HT-29 (cell line): ENCODE measurements around the gene CORO7. TPM values are rescaled to one million over a fixed set of nuclear protein-coding genes. Genes with fewer than 3 reads are reported as not detected.

ENCODE experiments used
- DNase-seq: peaks from one replicate; pipeline ENCODE4 v3.0.0-alpha.2; 2015; ENCODE audit warnings: low spot score
- total RNA-seq: library from RNA; depleted of rRNA; stranded (reverse); fragments of >200 nt; shearing (Covaris generic); gene quantifications from 2 replicates; pipeline ENCODE4 v1.2.3, GENCODE V29; 2014

Gene CORO7
- total RNA-seq, 1 experiment from 2014 or later, result 48.6 TPM

DNA sequence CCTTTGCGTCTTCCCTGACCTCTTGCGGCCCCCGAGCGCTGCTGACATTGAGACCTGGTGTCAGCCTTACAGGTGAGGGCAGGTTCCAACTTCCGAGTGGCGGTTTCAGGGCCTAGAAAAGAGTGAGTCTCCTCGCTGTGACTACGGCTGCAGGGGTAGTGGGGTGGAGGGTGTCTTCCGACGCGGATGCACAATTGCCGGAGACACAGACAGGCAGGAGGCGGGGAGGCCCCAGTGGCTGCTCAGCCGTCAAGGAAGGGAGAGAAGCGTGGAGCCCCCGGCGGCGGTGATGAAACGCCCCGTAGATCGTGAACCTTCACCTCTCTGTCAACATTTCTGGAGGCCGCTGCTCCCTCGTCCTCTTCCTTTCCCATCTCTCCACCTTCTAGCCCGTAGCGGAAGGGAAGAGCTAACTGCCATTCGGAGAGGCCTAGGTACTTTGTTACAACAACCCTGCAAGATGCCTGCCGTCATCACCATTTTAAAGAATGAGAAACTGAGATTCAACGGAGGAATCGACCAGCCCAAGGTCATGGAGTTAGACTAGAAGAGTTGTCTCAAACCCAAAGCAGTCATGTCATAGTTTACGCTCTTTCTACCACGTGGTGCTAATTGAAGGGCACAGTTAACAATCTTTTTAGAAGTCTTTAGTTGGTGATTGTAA, 9.8 kb upstream of the CORO7 start:
- DNase-seq, result peak; percentile 66

DNA sequence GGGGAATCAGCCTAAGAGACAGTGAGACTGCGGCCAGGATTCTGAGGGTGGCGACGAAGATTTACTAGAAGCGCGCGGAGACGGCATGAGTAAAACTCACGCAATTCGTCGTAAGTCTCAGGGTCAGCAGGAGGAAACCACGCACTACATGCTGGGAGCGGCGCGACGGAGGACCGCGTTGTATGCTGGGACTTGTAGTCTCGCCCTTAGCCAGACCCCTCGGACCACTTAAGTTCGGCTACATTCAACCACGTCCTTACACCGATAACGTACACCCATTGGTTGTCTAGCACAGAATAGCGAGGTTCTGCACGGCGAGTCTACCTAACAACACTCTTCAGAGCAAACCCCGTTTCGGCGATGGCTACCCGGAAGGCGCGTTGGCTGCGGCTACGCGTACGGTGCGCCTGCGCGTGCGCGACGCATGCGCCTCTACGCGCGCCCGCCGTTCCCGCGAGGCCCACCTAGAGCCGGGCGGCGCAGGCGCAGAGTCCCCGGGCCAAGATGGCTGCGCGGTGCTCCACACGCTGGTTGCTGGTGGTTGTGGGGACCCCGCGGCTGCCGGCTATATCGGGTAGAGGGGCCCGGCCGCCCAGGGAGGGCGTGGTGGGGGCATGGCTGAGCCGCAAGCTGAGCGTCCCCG, 9.1 kb upstream of the CORO7 start, which contains the start of gene DNAJA3:
Gene DNAJA3 (plus strand): TSS at position 491 of the 643 bp plus-strand sequence. CDS start 14 bp downstream, at position 505.
- DNase-seq, result peak; percentile 96

DNA sequence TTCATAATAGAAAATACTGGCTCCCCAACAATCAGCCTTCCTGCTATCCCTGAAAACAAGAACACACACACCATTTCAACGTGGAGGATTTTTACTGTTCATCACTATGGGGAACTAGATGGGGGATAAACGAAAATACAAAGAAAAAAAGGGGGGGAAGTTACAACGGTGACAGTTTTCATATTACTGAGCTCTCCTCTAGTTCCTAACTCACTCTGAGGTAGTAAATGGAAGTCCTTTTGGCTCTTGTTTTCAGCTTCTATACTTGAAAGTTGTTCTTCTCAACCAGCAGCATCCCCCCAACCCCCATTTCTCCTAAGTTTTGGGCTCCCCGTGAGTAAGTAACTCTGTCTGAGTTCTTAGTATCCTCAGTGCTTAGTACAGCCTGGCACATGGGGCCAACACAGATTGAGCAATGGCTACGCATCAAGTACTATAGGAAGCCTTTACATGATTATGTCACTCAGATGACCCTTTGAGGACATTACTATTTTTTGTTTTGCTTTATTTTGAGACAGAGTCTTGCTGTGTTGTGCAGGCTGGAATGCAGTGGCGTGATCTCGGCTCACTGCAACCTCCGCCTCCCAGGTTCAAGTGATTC, 4.2 kb upstream of the CORO7 start:
- no peak for DNase-seq

DNA sequence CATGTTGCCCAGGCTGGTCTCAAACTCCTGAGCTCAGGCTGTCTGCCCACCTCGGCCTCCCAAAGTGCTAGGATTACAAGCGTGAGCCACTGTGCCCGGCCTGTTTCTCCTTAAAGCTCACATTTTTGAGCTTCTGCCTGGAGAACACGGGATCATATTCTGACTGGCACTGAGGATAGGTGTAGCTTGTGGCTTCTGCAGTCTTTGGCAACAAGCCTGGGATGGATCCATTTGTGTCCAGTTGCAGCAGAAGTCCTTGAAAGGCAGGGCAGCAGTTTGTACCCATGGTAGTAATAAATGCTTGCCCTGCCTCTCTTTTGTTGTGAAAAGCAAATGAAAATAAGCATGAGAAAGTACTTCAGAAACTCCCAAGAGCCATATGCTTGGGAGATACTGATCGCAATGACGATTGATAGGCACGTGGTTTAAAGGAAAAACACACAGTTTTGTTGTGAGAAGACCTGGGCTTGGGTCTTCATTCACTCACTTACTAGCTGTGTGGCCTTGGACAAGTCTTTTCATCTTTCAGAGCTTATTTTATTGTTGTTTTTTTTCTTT, 3.1 kb upstream of the CORO7 start:
- no peak for DNase-seq

DNA sequence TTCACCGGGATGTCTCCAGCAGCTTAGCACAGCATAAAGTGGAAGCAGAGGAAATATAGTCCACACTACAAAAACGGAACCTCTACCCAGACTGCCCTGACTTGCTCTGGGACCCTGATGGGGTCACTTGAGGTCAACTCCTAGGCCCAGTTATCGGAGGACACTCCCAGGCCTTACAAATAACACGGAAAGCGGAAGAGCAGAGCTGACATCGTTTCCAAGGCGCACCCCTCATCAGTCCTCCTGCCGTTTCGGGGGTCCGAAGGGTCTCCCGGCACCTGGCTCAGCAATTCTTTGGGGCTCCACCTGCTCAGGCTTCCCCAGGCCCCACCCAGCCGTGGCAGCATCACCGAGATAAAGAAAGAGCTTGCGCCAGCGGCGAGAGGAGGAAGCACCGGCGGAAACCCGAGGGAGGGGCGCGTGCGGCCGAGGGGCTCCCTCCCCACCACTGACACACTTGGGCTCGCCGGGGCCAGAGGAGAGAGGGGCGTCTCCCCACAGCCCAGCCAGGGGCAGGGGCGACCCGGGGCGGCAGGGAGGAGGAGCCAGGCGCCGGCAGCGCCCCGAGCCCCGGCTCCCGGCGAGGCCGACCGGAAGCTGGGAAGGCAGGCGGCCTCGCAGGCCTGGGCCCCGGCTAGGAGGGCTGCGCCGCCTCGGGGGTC, 727 bp downstream of the CORO7 start:
- DNase-seq, result peak; percentile 44

DNA sequence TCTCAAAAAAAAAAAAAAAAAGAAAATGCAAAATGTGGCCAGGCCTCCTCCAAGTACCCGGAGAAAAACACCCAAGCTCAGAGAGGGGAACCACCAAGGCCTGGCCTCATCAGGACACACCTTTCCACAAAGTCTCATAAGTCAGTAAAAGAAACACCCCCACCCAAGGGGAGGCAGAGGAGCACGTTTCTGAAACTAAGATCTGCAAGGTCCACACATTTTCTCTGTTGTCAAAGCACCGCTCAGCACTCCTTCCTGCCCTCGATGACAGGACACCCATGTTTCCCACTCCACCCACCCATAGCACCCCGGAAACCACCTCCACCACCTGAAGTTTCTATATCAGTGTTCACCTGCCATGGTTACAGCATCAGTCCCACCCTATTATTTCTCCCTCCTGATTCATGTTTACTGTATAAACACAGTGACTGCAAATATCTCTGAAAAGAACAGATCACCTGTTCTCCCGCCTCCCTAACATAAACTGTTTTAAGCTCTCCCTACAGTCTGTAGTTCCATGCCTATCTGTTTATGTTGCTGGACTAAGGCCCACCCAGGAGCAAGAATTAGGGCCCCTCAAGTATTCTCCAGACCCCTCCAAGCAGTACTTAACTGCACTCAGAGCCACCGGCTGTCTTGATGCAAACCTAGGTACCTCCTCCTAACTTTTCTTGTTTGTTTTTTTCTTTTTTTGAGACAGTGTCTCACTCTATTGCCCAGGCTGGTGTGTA, 2.0 kb downstream of the CORO7 start:
- peak; percentile 87 for DNase-seq

DNA sequence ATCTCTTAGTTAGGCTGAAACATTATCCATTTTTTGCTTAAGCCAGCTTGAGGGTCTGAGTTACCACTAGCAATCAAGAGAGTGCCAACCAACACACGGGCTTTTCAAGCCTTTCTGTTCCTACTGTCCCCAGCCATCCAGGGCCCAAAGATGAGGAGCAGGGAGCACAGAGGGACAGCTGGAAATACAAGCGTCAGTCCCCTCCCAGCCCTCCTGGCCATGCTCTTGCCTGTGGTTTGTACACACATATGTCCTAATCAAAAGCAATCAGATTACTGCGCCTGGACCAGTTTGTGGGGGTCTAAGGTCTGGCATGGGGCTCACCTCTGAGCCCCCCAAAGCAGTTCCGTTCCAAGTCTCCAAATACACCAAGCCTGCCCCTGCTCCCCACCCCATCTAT, 3.5 kb downstream of the CORO7 start:
- DNase-seq, result no peak

DNA sequence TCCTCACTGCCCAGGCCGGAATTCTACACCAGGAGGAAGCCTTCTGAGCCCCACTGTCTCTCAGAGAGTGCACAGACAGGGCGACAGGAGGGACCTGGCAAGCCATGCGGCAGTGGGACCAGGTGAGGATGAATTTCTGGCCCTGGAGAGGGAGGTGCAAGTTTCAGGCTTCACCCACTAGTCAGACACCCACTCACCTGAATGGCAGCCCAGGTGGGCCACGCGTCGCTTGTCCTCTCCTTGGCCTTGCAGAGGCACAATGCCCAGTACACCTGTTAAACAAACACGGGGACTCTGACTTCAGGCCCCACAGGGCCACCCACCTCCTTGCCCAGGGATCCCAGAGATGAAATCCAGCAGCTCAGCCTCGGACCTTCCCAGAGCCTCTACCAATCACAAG, 4.2 kb downstream of the CORO7 start:
- no peak for DNase-seq

DNA sequence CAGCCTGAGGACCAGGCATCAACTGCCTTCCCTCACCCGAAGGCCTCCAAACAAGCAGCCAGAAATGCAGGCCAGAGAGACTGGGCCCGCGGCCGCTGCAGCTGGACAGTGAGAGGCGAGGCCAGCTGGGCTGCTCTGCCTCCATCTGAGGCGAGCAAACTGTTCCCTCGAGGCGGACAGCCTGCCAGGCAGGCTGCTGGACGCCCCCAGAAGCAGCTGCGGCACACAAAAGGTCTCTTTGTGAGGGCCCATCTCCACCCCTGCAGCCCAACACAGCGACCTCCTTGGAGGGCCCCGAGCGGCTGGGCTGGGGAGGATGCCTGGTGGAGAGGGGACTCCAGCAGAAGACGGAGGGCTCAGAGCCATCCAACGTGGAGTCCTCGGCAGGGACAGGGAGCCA, 4.7 kb downstream of the CORO7 start:
- DNase-seq, result no peak

DNA sequence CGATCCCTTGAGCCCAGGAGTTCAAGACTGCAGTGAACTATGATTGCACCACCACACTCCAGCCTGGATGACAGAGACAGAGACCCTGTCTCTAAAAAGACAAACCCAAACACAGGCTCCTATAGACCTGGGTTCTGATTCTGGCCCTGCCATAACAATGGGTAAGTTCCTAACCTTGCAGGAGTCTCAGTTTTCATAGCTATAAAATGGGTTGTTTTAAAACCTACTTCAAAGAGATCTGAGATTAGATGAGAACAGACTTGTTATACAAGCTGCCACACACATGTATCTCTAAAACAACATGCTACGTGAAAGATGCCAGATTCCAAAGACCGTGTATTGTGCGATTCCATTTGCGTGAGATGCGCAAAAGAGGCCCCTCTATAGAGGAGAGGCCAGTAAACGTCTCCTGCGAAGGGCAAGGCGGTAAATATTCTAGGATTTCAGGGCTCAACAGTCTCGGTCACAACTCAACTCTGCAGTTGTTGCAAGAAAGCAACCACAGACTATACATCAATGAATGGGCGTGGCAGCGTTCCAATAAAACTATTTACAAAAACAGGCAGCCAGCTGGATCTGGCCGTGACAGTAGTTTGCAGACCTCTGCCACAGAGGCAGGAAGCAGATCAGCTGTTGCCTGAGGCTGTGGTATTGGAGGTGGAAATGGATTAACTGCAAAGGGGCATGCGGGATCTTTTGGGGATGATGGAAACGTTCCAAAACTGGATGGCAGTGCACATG, 5.9 kb downstream of the CORO7 start:
- DNase-seq, result no peak

DNA sequence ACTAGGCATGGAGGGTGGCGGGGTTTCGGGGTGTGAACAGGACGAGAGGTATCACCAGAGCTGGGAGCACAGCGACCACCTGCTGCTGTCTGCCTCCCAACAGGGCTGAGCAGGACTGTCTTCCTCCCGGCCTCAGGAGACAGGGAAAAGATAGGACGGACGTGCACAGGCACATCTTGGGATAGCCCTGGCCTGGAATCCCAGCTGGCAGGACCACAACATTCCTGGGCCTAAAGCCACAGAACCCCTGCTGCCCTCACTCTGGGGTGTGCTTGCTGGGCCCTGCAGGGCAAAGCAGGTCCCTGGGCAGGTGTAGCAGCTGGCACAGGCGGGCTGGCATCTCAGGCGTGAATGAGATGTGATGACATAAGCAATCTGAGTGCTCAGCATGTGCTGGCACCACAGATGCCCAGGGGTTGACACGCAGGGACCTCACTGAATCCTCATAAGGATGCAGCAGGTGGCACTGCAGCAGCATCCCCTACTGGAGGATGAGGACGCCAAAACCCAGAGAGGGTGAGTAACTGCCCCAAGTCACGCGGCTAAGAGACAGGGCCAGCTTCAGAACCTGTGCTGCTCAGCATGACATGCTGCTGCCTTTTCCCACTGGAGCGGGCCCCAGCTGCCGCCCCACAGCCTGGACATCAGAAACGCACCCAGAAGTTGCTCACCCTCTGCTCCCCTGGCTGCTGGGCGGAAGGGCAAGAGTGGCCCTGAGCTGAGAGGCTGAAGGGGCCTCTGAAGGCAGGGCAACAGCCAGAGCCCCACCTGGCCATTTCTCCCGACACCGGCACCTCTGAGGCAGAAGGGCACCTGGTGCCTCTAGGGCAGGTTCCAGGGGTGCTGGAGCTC, 7.1 kb downstream of the CORO7 start:
- no peak for DNase-seq

DNA sequence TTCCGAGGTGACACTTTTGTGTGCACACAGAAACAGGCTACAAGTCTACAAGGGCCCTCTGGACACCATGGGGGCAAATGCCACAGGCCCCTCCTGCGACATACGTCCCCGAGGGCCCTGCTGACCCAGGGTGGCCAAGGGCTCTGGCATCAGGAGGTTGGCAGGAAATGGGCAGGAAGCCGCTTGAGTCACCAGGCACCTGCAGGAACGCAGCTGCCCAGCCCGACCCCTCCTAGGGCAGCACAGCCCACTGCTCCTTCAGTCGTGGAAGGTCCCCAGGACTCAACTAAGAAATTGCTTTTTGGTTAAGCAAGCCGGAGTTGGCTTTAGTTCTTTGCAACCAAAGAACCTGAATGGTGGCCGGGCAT, 8.1 kb downstream of the CORO7 start:
- DNase-seq, result no peak

DNA sequence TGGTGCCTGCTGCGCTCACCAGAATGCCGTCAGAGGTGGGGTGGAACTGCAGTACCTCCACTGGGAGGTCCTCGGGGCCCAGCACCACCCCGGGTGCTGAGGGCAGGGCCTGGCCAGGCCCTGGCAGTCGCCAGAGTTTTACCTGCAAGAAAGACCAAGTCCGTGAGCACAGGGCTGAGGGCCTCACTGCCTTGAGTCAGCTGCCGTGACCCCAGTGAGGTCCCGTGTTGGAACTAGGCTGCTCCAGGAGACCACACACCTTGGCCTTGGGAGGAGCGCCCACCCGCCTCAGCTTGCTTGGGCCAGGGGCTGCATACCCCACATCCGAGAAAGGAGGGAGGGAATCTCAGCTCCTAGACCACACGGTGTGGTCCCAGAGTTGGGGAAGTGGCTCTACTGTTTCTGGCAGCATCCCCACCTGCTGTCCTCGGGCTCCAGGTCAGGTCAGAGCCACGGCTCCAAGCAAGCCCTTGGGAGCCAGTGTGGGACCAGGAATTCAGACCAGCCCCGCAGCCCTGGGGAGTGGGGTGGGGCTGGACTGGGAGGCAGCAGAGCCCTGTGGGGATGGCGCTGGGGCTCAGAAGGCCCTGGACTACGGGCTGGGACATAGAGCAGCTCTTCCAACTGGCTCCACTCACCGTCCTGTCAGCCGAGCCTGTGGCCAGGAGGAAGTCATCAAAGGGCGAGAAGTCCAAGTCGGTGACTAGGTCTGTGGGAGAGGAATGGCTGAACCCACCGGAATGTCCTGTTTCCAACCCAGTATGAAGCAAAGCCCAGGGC, 8.7 kb downstream of the CORO7 start:
- no peak for DNase-seq

DNA sequence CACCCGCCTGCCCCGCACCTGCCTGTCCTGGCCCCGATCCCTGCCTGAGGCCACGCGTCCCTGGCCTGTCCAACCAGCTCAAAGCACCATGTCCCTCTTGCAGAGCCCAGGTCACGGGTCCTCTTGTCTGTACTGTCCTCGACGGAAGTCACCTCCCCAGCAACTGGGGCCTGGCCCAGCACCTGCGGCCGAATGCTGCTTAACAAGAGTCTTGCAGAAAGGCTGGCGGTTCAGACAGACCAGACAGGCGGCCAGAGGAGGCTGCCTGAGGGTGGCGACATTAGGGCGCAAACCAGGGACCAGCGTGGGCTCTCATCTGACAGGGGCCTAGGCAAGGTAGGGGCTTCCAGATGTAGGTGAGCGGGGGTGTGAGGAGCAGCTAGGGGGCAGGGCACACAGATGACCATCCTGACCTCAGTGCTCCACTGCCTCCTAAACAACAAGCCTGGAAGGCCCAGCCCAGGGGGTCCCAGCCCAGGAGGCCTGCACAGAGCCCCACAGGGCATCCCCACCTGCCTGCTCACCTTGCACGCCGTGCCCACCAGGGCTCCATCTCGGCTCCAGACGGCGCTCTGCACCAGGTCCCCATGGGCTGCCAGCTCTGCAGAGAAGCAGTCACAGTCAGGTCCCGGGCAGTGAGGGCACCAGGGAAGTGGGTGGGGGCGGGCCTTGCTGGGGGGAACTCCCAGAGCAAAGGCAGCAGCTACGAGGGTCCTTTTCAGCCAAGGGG, 11.3 kb downstream of the CORO7 start:
- no peak for DNase-seq

DNA sequence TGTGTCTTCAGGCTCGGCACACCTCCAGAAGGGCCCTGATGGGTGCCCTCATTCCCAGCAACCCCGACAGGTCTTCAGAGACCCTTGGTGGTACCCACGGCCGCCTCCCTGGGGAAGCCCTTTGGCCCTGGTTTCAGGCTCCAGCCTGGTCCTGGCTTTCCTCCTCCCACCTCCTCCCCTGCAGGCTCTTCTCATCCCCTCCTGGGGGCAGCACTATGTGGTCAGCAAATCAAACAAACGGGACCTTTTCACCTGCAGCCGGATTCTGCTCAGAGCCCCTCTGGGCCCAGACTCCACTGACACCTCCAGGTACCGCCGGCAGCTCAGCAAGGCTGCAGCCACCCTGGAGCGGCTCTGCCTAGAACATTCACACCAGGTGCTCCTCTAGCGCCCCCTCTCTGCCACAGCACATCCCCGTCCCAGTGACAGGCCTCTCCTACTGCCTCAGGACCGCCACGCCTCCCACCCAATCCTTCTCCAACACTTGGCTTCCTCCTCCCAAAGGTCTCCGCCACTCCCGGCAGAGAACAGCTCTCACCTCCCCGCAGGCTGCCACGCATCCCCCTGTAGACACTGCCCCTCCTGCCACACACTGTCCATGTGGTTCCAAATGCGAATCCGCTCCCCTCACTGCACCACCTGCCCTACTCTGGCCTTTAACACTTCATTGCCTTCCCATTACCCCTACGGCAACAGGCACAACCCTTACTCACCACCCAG, 12.0 kb downstream of the CORO7 start:
- peak; percentile 39 for DNase-seq

DNA sequence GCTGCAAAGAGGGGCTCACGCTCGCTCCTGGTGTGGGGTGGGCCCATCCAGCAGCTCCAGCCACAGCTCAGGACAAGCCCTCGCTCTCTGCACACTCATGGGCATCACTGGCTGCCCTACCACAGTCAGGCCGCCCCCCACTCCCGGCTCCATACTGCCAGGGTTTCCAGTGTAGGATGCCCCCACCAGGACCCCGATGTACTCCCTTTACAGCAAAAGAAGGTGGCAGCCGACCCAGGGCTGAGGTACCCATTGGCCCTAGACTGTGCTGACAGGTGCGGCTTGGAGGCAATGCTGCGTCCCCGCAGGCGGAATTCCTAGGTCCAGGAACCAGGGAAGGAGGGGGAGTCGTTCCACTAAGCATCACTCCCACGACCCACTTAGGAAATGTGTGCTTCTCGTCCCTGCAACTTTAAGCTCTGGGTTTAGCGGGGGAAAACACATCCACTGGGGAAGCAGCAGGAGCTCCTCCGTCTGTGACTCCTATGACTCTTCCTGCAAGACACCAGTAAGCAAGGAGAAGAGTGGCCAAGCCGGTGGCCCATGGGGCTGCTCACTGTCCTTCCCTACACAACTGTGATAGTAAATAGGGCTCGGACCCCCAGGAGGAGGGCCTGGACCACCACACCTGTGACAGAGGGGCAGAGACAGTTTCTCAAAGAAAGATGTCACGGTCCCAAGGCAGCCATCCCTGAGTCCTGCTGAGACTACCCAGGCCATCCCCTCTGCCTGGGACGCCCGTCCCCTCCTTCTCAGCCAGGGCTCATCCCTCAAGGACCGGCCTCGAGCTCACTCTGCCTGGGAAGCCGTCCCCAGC, 13.1 kb downstream of the CORO7 start:
- DNase-seq, result no peak
